ENCODE measurements around the gene COQ7. TPM values are rescaled to one million over a fixed set of nuclear protein-coding genes. Genes with fewer than 3 reads are reported as not detected.
A peak's percentile ranks its signal among the peaks of the same experiment; 100 is the strongest.

COQ7 gene
- total RNA-seq, 1 experiment from 2014 or later = 21.2 TPM

DNA sequence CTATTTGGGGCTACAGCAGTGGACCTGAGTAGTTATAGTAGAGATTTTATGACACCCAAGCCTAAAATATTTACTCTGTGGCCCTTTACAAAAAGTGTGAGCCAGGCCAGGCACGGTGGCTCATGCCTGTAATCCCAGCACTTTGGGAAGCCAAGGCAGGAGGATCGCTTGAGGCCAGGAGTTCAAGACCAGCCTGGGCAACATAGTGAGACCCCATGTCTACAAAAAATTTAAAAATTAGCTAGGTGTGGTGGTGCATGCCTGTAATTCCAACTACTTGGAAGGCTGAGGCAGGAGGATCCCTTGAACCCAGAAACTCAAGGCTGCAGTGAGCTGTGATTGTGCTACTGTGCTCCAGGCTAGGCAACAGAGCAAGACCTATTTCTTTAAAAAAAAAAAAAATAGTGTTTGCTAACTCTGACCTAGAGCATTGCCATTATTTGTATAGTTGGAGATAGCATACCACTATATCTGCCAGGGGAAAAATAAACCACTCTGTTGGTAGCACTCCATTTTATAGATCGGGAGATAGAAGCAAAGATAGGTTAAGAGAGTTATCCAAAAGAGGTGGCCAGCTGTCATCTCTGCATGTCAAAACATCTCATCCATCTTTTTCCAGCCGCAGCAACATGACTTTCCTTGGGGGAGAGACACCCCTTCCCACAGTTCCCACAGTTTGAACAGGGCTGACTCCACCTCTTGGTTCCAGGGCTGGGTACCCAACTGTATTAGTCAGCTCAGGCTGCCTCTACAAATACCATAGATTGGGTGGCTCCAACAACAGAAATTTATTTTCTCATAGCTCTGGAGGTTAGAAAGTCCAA lies 43.3 kb downstream of the COQ7 start:
- peaks cover 3% of the 10 kb centered on the region; the same call in 1 of the 2 replicates for H3K9me3 ChIP-seq (replicated peaks)
- no peak for DNase-seq (ENCODE audit: low read depth in 1 of 2, low spot score in 2 of 2)
- no peaks in the 10 kb centered on the region for H3K27me3 ChIP-seq (replicated peaks)
- peaks cover 17% of the 10 kb centered on the region for H3K36me3 ChIP-seq
- peaks cover 50% of the 10 kb centered on the region for H3K4me1 ChIP-seq (replicated peaks)
- H3K27ac ChIP-seq = no peak overlapping the region
- H3K4me3 ChIP-seq = no peak overlapping the region

DNA sequence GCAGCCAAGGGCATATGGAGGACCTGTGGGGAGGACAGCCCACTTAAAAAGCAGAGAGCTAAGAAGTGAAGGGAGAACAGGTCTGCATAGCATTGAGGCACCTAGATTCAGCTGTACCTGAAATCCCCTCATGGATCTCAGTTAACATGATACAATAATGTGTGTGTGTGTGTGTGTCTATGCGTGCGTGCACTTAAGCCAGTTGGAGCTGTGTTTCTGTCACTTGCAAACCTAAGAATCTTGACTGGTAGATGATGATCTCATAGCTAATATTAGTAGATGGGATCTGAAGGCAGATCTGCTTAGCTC lies 44.6 kb downstream of the COQ7 start:
- Histone ChIP-seq H3K27me3 (replicated peaks) (no peaks in the 10 kb centered on the region), H3K9me3 (replicated peaks) (peaks cover 3% of the 10 kb centered on the region; the same call in 1 of the 2 replicates), H3K4me1 (replicated peaks) (peaks cover 46% of the 10 kb centered on the region), H3K36me3 (peaks cover 30% of the 10 kb centered on the region), H3K27ac (no peak overlapping the region), H3K4me3 (no peak overlapping the region)
- no peak for DNase-seq (ENCODE audit: low read depth in 1 of 2, low spot score in 2 of 2)

- no peaks in the 10 kb centered on the region for H3K27me3 ChIP-seq (replicated peaks)
- peaks cover 44% of the 10 kb centered on the region for H3K36me3 ChIP-seq
- peak; percentile 92 to 93 for DNase-seq (ENCODE audit: low read depth in 1 of 2, low spot score in 2 of 2)
- H3K27ac ChIP-seq = peak within 1 kb of the TSS; percentile 78
- peak within 1 kb of the TSS; percentile 77 for H3K4me3 ChIP-seq
- H3K4me1 ChIP-seq (replicated peaks) = peaks cover 50% of the 10 kb centered on the region
- peaks cover 3% of the 10 kb centered on the region; the same call in 1 of the 2 replicates for H3K9me3 ChIP-seq (replicated peaks)
Observed at GRCh38 chr16:19113577-19114358, 46.4 kb downstream of the COQ7 start, which contains the start of gene ITPRIPL2. Gene ITPRIPL2 (plus strand): TSS chr16:19113964. CDS start chr16:19114462, 498 bp downstream.

GRCh38 chr16:19114359-19115147 lies 47.1 kb downstream of the COQ7 start:
- Histone ChIP-seq H3K36me3 (peaks cover 44% of the 10 kb centered on the region), H3K4me1 (replicated peaks) (peaks cover 56% of the 10 kb centered on the region), H3K27me3 (replicated peaks) (no peaks in the 10 kb centered on the region), H3K9me3 (replicated peaks) (peaks cover 3% of the 10 kb centered on the region; the same call in 1 of the 2 replicates), H3K27ac (peak overlapping the region; percentile 78), H3K4me3 (peak overlapping the region; percentile 77)
- DNase-seq (ENCODE audit: low read depth in 1 of 2, low spot score in 2 of 2) = peak; percentile 69 to 89

DNA sequence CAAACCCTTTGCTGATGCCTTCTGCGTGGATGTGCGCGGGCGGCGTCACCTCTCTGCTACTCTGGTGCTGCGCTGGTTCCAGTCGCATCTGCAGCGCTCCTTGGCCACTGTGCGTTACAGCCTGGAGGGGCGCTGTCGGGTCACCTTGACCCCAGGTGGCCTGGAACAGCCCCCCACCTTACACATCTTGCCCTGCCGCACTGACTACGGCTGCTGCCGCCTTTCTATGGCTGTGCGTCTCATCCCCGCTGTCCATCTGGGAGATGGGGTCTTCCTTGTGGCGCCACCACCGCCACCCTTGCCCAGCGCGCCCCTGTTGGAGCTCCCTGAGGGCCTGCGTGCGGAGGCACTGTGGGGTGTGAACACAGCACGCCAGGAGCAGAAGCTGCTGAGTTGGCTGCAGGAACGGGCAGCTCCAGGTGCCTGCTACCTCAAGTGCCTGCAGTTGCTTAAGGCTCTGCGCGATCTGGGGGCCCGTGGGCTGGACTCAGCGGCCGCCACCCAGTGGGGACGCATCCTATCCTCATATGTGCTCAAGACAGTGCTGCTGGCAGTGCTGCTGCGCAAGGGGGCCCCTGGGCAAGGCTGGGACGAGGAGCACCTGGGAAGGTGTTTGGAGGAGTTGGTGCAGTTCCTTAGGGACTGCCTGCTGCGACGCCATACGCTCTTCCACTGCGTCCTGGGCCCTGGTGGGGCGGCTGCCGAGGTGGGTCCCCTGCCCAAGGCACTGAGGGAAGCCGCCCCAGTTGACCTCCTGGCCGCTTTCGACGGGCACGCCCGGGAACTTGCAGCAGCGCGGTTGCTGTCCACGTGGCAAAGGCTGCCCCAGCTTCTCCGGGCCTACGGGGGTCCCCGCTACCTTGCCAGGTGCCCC lies 48.0 kb downstream of the COQ7 start:
- Histone ChIP-seq H3K4me3 (peak overlapping the region; percentile 77), H3K9me3 (replicated peaks) (peaks cover 3% of the 10 kb centered on the region; the same call in 1 of the 2 replicates), H3K36me3 (peaks cover 49% of the 10 kb centered on the region), H3K4me1 (replicated peaks) (peaks cover 62% of the 10 kb centered on the region), H3K27ac (no peak overlapping the region; the same call in 1 of the 2 replicates), H3K27me3 (replicated peaks) (no peaks in the 10 kb centered on the region)
- DNase-seq (ENCODE audit: low read depth in 1 of 2, low spot score in 2 of 2) = no peak

- H3K36me3 ChIP-seq = peaks cover 62% of the 10 kb centered on the region
- H3K27me3 ChIP-seq (replicated peaks) = no peaks in the 10 kb centered on the region
- H3K4me1 ChIP-seq (replicated peaks) = peaks cover 62% of the 10 kb centered on the region
- H3K4me3 ChIP-seq = no peak overlapping the region
- no peak for DNase-seq (ENCODE audit: low read depth in 1 of 2, low spot score in 2 of 2)
- no peak overlapping the region for H3K27ac ChIP-seq
- H3K9me3 ChIP-seq (replicated peaks) = peaks cover 3% of the 10 kb centered on the region; the same call in 1 of the 2 replicates
Observed at GRCh38 chr16:19116711-19117449, 49.5 kb downstream of the COQ7 start.

DNA sequence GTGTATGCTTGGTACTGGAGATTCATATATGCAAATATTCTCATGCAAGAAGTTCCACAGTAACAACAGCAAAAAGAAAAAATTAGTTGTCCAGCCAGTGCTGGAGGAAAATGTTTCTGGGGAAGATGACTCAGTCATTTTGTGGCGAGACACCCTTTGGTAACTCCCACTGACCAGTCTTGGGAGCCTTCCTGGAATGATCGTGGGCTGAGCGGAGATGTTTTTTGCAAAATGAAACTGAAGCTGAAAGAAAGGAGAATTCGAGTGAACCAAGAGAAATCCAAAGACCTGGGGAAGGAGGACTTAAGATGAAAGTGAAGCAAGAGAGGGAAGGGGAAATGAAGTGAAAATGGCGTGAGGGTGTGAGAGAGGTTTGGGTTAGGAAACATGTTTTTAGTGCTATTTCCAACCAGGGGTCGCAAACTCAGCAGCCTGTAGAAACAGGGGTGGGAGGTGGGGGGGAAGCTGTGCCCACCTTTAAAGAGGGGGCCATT lies 51.6 kb downstream of the COQ7 start:
- Histone ChIP-seq H3K27ac (peak overlapping the region; percentile 79), H3K36me3 (peaks cover 67% of the 10 kb centered on the region), H3K27me3 (replicated peaks) (no peaks in the 10 kb centered on the region), H3K4me3 (peak overlapping the region; percentile 31), H3K9me3 (replicated peaks) (peaks cover 3% of the 10 kb centered on the region; the same call in 1 of the 2 replicates), H3K4me1 (replicated peaks) (peaks cover 61% of the 10 kb centered on the region)
- peak; percentile 73 to 82 for DNase-seq (ENCODE audit: low read depth in 1 of 2, low spot score in 2 of 2)

GRCh38 chr16:19119564-19119963 lies 52.1 kb downstream of the COQ7 start:
- DNase-seq (ENCODE audit: low read depth in 1 of 2, low spot score in 2 of 2) = peak in 1 of 2 experiments; percentile 40
- Histone ChIP-seq H3K27me3 (replicated peaks) (no peaks in the 10 kb centered on the region), H3K9me3 (replicated peaks) (no peaks in the 10 kb centered on the region), H3K4me1 (replicated peaks) (peaks cover 58% of the 10 kb centered on the region), H3K36me3 (peaks cover 65% of the 10 kb centered on the region), H3K27ac (peak overlapping the region; percentile 79), H3K4me3 (no peak overlapping the region)

DNA sequence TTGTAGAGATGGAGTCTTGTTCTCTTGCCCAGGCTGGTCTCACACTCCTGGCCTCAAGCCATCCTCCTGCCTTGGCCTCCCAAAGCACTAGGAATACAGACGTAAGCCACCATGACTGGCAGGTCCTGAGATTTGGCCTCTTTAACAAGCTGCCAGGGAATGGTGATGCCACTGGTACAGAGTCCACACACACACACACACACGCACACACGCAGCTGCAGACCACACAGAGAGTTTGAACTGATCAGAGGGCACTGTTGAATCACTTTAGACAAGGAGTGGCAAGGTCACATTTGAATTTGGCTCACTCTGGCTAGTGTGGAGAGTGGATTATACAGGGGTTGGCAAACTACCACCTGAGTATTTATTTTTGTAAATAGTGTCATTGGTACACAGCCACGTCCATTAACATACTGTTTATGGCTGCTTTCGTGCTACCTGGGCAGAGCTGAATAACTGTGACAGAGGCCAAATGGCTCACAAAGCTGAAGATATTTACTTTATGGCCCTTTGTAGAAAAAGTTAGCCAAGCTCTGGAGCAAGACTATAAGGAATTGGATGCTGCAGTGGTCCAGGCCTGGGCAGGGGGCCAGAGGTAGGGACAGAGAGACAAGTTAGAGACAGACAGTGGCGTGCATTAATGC lies 56.2 kb downstream of the COQ7 start:
- H3K4me3 ChIP-seq = no peak overlapping the region
- no peaks in the 10 kb centered on the region for H3K9me3 ChIP-seq (replicated peaks)
- DNase-seq (ENCODE audit: low read depth in 1 of 2, low spot score in 2 of 2) = peak; percentile 55 to 67
- peaks cover 24% of the 10 kb centered on the region for H3K4me1 ChIP-seq (replicated peaks)
- H3K27ac ChIP-seq = no peak overlapping the region
- no peaks in the 10 kb centered on the region for H3K27me3 ChIP-seq (replicated peaks)
- H3K36me3 ChIP-seq = peaks cover 33% of the 10 kb centered on the region

- peaks cover 36% of the 10 kb centered on the region for H3K4me1 ChIP-seq (replicated peaks)
- H3K36me3 ChIP-seq = peaks cover 21% of the 10 kb centered on the region
Observed at GRCh38 chr16:19126300-19126699, 58.9 kb downstream of the COQ7 start.

GRCh38 chr16:19127205-19127604 lies 59.8 kb downstream of the COQ7 start:
- Histone ChIP-seq H3K9me3 (replicated peaks) (no peaks in the 10 kb centered on the region), H3K36me3 (peaks cover 14% of the 10 kb centered on the region; the same call in 1 of the 2 replicates), H3K4me1 (replicated peaks) (peaks cover 45% of the 10 kb centered on the region), H3K27ac (no peak overlapping the region), H3K4me3 (no peak overlapping the region), H3K27me3 (replicated peaks) (no peaks in the 10 kb centered on the region)
- no peak for DNase-seq (ENCODE audit: low read depth in 1 of 2, low spot score in 2 of 2)

More at GRCh38 chr16:19126300-19126699, 58.9 kb downstream of the COQ7 start:
- H3K27me3 ChIP-seq (replicated peaks) = no peaks in the 10 kb centered on the region
- DNase-seq (ENCODE audit: low read depth in 1 of 2, low spot score in 2 of 2) = no peak
- H3K4me3 ChIP-seq = no peak overlapping the region
- no peaks in the 10 kb centered on the region for H3K9me3 ChIP-seq (replicated peaks)
- no peak overlapping the region for H3K27ac ChIP-seq

Measured in SJSA1 (cell line).